ENCODE measurements around the gene STAG2.
"Not testable (repeated sequence)": the region's sequence is repeated elsewhere in the genome, so short reads cannot be mapped to it uniquely, and the experiment has no call there.

The STAG2 gene
- total RNA-seq: 369 to 507 (median 410) reads per million in 4 experiments

GRCh38 chrX:123961268-123962005, at the start of gene STAG2:
Gene STAG2, plus strand, starts transcription at chrX:123961706. Its CDS starts 60,922 bp downstream, at chrX:124022628.
- peak; percentile 41 for DNase-seq

- no peak for DNase-seq
Measured at GRCh38 chrX:123917069-123917468, 44.4 kb upstream of the STAG2 start.

- DNase-seq: no peak
Measured at GRCh38 chrX:123918106-123918721, 43.3 kb upstream of the STAG2 start.

- DNase-seq: no peak
Measured at GRCh38 chrX:123920105-123920785, 41.3 kb upstream of the STAG2 start.

GRCh38 chrX:123923211-123923610, 38.3 kb upstream of the STAG2 start:
- DNase-seq: no peak

- no peak for DNase-seq
Measured at GRCh38 chrX:123924186-123924585, 37.3 kb upstream of the STAG2 start.

- DNase-seq: no peak
Measured at GRCh38 chrX:123927845-123928244, 33.7 kb upstream of the STAG2 start.

GRCh38 chrX:123932055-123932454, 29.5 kb upstream of the STAG2 start:
- DNase-seq: not testable (repeated sequence)

GRCh38 chrX:123943074-123943473, 18.4 kb upstream of the STAG2 start:
- DNase-seq: no peak

GRCh38 chrX:123943488-123943887, 18.0 kb upstream of the STAG2 start:
- no peak for DNase-seq

- DNase-seq: no peak
Measured at GRCh38 chrX:123949846-123950245, 11.7 kb upstream of the STAG2 start.

- peak; percentile 0 for DNase-seq
Measured at GRCh38 chrX:123959281-123960063, 2.0 kb upstream of the STAG2 start.

GRCh38 chrX:123960956-123961267, 594 bp upstream of the STAG2 start:
- DNase-seq: no peak

GRCh38 chrX:123962006-123962467, 531 bp downstream of the STAG2 start:
- DNase-seq: no peak

- DNase-seq: peak; percentile 66
Measured at GRCh38 chrX:123962794-123963373, 1.4 kb downstream of the STAG2 start.

- DNase-seq: no peak
Measured at GRCh38 chrX:123964156-123964834, 2.8 kb downstream of the STAG2 start.

GRCh38 chrX:123965712-123966111, 4.2 kb downstream of the STAG2 start:
- no peak for DNase-seq

- no peak for DNase-seq
Measured at GRCh38 chrX:123967497-123967896, 6.0 kb downstream of the STAG2 start.

GRCh38 chrX:123968383-123969050, 7.0 kb downstream of the STAG2 start:
- no peak for DNase-seq

GRCh38 chrX:123971982-123972381, 10.5 kb downstream of the STAG2 start:
- DNase-seq: no peak

GRCh38 chrX:123973921-123974320, 12.4 kb downstream of the STAG2 start:
- no peak for DNase-seq

All from effector CD8-positive, alpha-beta T cell (primary cell).